Glutamatergic neuron (in vitro differentiated cells): ENCODE data around the gene TMEM30A. TPM values are rescaled to one million over a fixed set of nuclear protein-coding genes. Genes with fewer than 3 reads are reported as not detected.
A peak's percentile ranks its signal among the peaks of the same experiment; 100 is the strongest.

Experiments used
- DNase-seq: peaks from one replicate; pipeline ENCODE4 v3.0.0; 2022
- H3K27ac Mint-ChIP-seq: one replicate; pipeline ENCODE4 v1.8.0; 2020; ENCODE audit warnings: mild to moderate bottlenecking, mixed read lengths, inconsistent platforms; ENCODE audit not compliant: unreplicated experiment
- H3K27me3 Mint-ChIP-seq: one replicate; pipeline ENCODE4 v1.8.0; 2020; ENCODE audit warnings: mild to moderate bottlenecking, moderate library complexity, mixed read lengths, inconsistent platforms; ENCODE audit not compliant: unreplicated experiment
- H3K36me3 Mint-ChIP-seq: one replicate; pipeline ENCODE4 v1.8.0; 2020; ENCODE audit warnings: mild to moderate bottlenecking, mixed read lengths, inconsistent platforms; ENCODE audit not compliant: unreplicated experiment
- H3K4me1 Mint-ChIP-seq: one replicate; pipeline ENCODE4 v1.8.0; 2020; ENCODE audit warnings: mild to moderate bottlenecking, low read depth, mixed read lengths, inconsistent platforms; ENCODE audit not compliant: unreplicated experiment
- H3K4me3 Mint-ChIP-seq: one replicate; pipeline ENCODE4 v1.8.0; 2020; ENCODE audit warnings: mild to moderate bottlenecking, mixed read lengths, inconsistent platforms; ENCODE audit not compliant: unreplicated experiment
- H3K9me3 Mint-ChIP-seq: one replicate; pipeline ENCODE4 v1.8.0; 2020; ENCODE audit warnings: mild to moderate bottlenecking, moderate library complexity, mixed read lengths, inconsistent platforms; ENCODE audit not compliant: unreplicated experiment
- total RNA-seq: library from RNA; stranded (reverse); fragmentation: NEBNext Ultra II Directional; extraction: Animal tissue kit (Norgen Biotek cat#: 25700); gene quantifications from one replicate; pipeline ENCODE4 v1.2.1, GENCODE V29; 2021; ENCODE audit not compliant: unreplicated experiment
- TF ChIP-seq, protein P1 (sequence below): fragments of 200-600 bp; sonication (generic); IDR thresholded peaks from one replicate; pipeline ENCODE4 v1.5.0; 2021; ENCODE audit not compliant: partially characterized antibody, unreplicated experiment

Gene TMEM30A
- total RNA-seq, 1 donor from 2014 or later, result 88.3 TPM

GRCh38 chr6:75286955-75287354, 2.4 kb upstream of the TMEM30A start:
- Mint-ChIP-seq H3K27me3 (no peaks in the 10 kb centered on the region), H3K36me3 (no peaks in the 10 kb centered on the region), H3K4me1 (peaks cover 6% of the 10 kb centered on the region), H3K27ac (no peak overlapping the region), H3K9me3 (no peaks in the 10 kb centered on the region), H3K4me3 (no peak overlapping the region)
- no peak for DNase-seq
- TF ChIP-seq, protein P1, sequence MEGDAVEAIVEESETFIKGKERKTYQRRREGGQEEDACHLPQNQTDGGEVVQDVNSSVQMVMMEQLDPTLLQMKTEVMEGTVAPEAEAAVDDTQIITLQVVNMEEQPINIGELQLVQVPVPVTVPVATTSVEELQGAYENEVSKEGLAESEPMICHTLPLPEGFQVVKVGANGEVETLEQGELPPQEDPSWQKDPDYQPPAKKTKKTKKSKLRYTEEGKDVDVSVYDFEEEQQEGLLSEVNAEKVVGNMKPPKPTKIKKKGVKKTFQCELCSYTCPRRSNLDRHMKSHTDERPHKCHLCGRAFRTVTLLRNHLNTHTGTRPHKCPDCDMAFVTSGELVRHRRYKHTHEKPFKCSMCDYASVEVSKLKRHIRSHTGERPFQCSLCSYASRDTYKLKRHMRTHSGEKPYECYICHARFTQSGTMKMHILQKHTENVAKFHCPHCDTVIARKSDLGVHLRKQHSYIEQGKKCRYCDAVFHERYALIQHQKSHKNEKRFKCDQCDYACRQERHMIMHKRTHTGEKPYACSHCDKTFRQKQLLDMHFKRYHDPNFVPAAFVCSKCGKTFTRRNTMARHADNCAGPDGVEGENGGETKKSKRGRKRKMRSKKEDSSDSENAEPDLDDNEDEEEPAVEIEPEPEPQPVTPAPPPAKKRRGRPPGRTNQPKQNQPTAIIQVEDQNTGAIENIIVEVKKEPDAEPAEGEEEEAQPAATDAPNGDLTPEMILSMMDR, result no peak

DNA sequence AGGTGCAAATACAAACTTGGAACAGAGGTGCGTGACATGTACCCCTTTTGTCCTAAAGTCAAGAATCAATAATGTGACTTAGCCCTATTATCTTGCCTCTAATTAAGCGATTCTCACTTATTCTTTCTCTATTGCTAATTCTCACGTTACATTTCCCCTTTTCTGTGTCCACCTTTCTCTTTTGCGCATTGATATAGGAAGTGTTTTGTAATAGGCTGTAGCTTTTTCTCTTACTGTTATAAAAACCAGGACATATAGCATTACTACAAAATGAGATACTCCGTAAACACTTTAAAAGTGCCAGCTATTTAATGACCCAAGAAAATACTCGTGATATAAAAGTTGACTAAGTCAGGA, 669 bp upstream of the TMEM30A start:
- TF ChIP-seq, protein P1, result no peak
- Mint-ChIP-seq H3K36me3 (no peaks in the 10 kb centered on the region), H3K4me3 (no peak overlapping the region), H3K27me3 (no peaks in the 10 kb centered on the region), H3K4me1 (peaks cover 8% of the 10 kb centered on the region), H3K9me3 (no peaks in the 10 kb centered on the region), H3K27ac (no peak overlapping the region)
- no peak for DNase-seq

- no peaks in the 10 kb centered on the region for H3K27me3 Mint-ChIP-seq
- H3K27ac Mint-ChIP-seq, result no peak overlapping the region
- H3K36me3 Mint-ChIP-seq, result no peaks in the 10 kb centered on the region
- no peaks in the 10 kb centered on the region for H3K9me3 Mint-ChIP-seq
- peak; percentile 50 for DNase-seq
- H3K4me1 Mint-ChIP-seq, result peaks cover 17% of the 10 kb centered on the region
- H3K4me3 Mint-ChIP-seq, result no peak overlapping the region
- TF ChIP-seq, protein P1, result no peak
Measured at GRCh38 chr6:75283907-75284631, 523 bp downstream of the TMEM30A start.

GRCh38 chr6:75282706-75283105, 1.9 kb downstream of the TMEM30A start:
- Mint-ChIP-seq H3K9me3 (no peaks in the 10 kb centered on the region), H3K36me3 (no peaks in the 10 kb centered on the region), H3K4me1 (peaks cover 24% of the 10 kb centered on the region), H3K27ac (peak overlapping the region; percentile 77), H3K4me3 (no peak overlapping the region), H3K27me3 (no peaks in the 10 kb centered on the region)
- DNase-seq, result no peak
- TF ChIP-seq, protein P1, result no peak

DNA sequence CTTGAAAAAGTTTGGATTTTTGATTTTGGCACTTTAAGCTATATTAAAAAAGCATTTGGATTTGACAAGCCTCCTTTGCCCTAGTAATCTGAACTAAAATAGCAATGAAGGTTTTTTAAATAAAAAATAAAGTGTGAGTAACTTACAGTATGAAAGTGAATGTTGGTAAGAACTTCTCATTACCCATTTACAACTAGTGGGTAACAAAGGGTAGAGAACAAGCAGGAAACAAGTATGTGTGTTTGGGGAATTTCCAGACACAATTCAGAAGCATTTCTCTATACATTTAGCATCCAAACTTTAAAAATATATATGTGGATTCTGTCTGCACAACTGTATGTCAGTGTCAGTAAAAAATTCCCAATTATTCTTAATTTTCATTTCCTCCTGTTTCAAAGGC, 2.9 kb downstream of the TMEM30A start:
- H3K9me3 Mint-ChIP-seq, result no peaks in the 10 kb centered on the region
- no peak overlapping the region for H3K27ac Mint-ChIP-seq
- H3K4me3 Mint-ChIP-seq, result peak overlapping the region; percentile 76
- no peaks in the 10 kb centered on the region for H3K27me3 Mint-ChIP-seq
- no peak for DNase-seq
- H3K4me1 Mint-ChIP-seq, result peaks cover 24% of the 10 kb centered on the region
- TF ChIP-seq, protein P1, result no peak
- no peaks in the 10 kb centered on the region for H3K36me3 Mint-ChIP-seq
